Ovary (tissue), 3 donors: Measurements from ENCODE around the gene KHDC4.

Experiments
- CTCF ChIP-seq, 3 donors: fragments of 450-650 bp in 2 of 3; fragments of 200-600 bp in 1 of 3; IDR thresholded peaks; one replicate each; pipeline versions ENCODE4 v1.5.1 to v1.8.0; 2016 to 2022; ENCODE audit warnings: antibody characterized with exemption in 3 of 3, mild to moderate bottlenecking in 1 of 3
- POLR2A ChIP-seq: fragments of 450-650 bp; IDR thresholded peaks from one replicate; pipeline ENCODE4 v1.6.1; 2017; ENCODE audit warnings: antibody characterized with exemption, mild to moderate bottlenecking, moderate library complexity
- donor health status: DM: no; HTN: no; CAD: no.

- no peak for TF ChIP-seq POLR2A
- TF ChIP-seq CTCF (IDR thresholded peaks at IDR 0.05) = no peak
These were observed 15.6 kb downstream of the KHDC4 start for GRCh38 chr1:155918660-155919059.
